Kidney (tissue), 14 donors: ENCODE results near the gene ZNF154. TPM values are rescaled to one million over a fixed set of nuclear protein-coding genes. Genes with fewer than 3 reads are reported as not detected.

Source experiments
- DNase-seq, 5 donors: peaks; one replicate each; pipeline ENCODE4 v3.0.0-alpha.2; 2013 to 2020
- FAIRE-seq: peaks from 2 replicates; lab custom pipeline; 2012; peaks lifted over from hg19 to GRCh38; lab: Jason Lieb, UNC
- H3K27ac ChIP-seq, 2 donors: one replicate each; pipeline ENCODE4 v1.7.0; 2013; ENCODE audit warnings: low read depth in 2 of 2, low read length in 2 of 2, inconsistent platforms in 1 of 2
- H3K27me3 ChIP-seq: one replicate; pipeline ENCODE4 v1.7.1; 2013; ENCODE audit warnings: low read length, inconsistent platforms; ENCODE audit not compliant: control insufficient read depth, insufficient read depth
- H3K36me3 ChIP-seq, 3 donors: one replicate each; pipeline versions ENCODE4 v1.7.0 to v1.7.1; 2013; ENCODE audit warnings: low read length in 3 of 3, control low read depth in 1 of 3, inconsistent platforms in 1 of 3; ENCODE audit not compliant: insufficient read depth in 3 of 3, control insufficient read depth in 2 of 3
- H3K4me1 ChIP-seq, 3 donors: one replicate each; pipeline versions ENCODE4 v1.7.0 to v1.7.1; 2013; ENCODE audit warnings: low read length in 3 of 3, inconsistent platforms in 1 of 3, low read depth in 1 of 3; ENCODE audit not compliant: control insufficient read depth in 2 of 3, insufficient read depth in 2 of 3
- H3K4me3 ChIP-seq, 3 donors: one replicate each; pipeline versions ENCODE4 v1.7.0 to v1.8.1; 2013; ENCODE audit warnings: low read length in 3 of 3, control low read depth in 1 of 3, inconsistent platforms in 1 of 3
- H3K9ac ChIP-seq, 3 donors: one replicate each; pipeline versions ENCODE4 v1.7.0 to v1.7.1; 2013; ENCODE audit warnings: low read length in 3 of 3, control low read depth in 1 of 3, inconsistent platforms in 1 of 3
- H3K9me3 ChIP-seq, 3 donors: one replicate each; pipeline versions ENCODE4 v1.7.0 to v1.7.1; 2013; ENCODE audit warnings: low read length in 3 of 3, control low read depth in 1 of 3, inconsistent platforms in 1 of 3; ENCODE audit not compliant: control insufficient read depth in 2 of 3, insufficient read depth in 1 of 3
- intact Hi-C: fragments of 100-400 bp; cut with DNase I; formaldehyde crosslinking; loops from one replicate; pipeline ENCODE4 v1.11.1; 2022
- polyA plus RNA-seq: library from polyadenylated mRNA; stranded (reverse); fragments of 350-450 nt; fragmentation: Illumina TruSeq; extraction: RNeasy Lipid Tissue Mini Kit (QIAGEN cat#74804); gene quantifications from one replicate; pipeline ENCODE4 v1.2.3, GENCODE V29; 2014; ENCODE audit warnings: low read depth, low replicate concordance; ENCODE audit not compliant: insufficient read depth
- total RNA-seq: library from RNA; stranded (reverse); fragmentation: NEBNext Ultra II Directional; extraction: Animal tissue kit (Norgen Biotek cat#: 25700); gene quantifications from one replicate; pipeline ENCODE4 v1.2.1, GENCODE V29; 2021
- TF ChIP-seq, protein P1 (sequence below): IDR thresholded peaks from 3 replicates; pipeline ENCODE4 v1.5.1; 2012; ENCODE audit warnings: mild to moderate bottlenecking, moderate library complexity, borderline replicate concordance; ENCODE audit not compliant: insufficient read depth; ENCODE audit errors: extremely low read depth
- donor health status: control.
- donor health status: control.
- donor health status: control.
- donor health status: control.
- donor health status: control.
- donor health status: DM: yes; HTN: yes; CAD: no.
- donor health status: Normal renal cell carcinoma (clear cell type).

ZNF154 gene
- total and polyA plus RNA-seq, 2 donors from 2014 or later: 2.2 to 11.1 TPM

GRCh38 chr19:57655443-57655842 lies 53.6 kb downstream of the ZNF154 start:
- no peaks in the 10 kb centered on the region for H3K27me3 ChIP-seq
- no peak overlapping the region for H3K27ac ChIP-seq
- no peaks in the 10 kb centered on the region for H3K4me1 ChIP-seq
- peaks cover 0 to 4% (median 3%) of the 10 kb centered on the region in 3 donors for H3K9me3 ChIP-seq
- FAIRE-seq (no peak), DNase-seq (no peak)
- H3K9ac ChIP-seq: no peak overlapping the region
- TF ChIP-seq, protein P1, sequence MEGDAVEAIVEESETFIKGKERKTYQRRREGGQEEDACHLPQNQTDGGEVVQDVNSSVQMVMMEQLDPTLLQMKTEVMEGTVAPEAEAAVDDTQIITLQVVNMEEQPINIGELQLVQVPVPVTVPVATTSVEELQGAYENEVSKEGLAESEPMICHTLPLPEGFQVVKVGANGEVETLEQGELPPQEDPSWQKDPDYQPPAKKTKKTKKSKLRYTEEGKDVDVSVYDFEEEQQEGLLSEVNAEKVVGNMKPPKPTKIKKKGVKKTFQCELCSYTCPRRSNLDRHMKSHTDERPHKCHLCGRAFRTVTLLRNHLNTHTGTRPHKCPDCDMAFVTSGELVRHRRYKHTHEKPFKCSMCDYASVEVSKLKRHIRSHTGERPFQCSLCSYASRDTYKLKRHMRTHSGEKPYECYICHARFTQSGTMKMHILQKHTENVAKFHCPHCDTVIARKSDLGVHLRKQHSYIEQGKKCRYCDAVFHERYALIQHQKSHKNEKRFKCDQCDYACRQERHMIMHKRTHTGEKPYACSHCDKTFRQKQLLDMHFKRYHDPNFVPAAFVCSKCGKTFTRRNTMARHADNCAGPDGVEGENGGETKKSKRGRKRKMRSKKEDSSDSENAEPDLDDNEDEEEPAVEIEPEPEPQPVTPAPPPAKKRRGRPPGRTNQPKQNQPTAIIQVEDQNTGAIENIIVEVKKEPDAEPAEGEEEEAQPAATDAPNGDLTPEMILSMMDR: no peak
- intact Hi-C loops: no loop called here
- H3K36me3 ChIP-seq: no peaks in the 10 kb centered on the region
- H3K4me3 ChIP-seq: no peak overlapping the region

DNA sequence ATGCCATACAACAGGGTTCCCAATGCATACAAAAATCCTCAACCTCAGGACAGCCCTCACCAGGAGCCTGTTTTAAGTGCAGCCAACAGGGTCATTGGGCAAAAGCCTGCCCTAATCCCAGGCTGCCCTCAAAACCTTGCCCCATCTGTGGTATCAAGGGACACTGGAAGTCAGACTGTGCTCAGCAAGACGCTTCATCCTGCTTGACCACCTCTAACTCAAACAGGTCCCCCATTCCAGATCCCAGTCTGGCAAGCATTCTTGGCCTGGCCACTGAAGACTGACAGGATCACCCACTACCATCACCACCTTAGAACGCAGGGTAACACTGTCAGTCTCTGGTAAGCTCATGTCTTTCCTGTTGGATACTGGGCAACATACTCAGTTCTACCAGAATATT lies 55.3 kb downstream of the ZNF154 start:
- FAIRE-seq (no peak), DNase-seq (no peak)
- H3K4me1 ChIP-seq: no peaks in the 10 kb centered on the region
- H3K4me3 ChIP-seq: no peak overlapping the region
- H3K9ac ChIP-seq: no peak overlapping the region
- peaks cover 0 to 7% (median 3%) of the 10 kb centered on the region in 3 donors for H3K9me3 ChIP-seq
- intact Hi-C loops: no loop called here
- H3K36me3 ChIP-seq: no peaks in the 10 kb centered on the region
- TF ChIP-seq, protein P1: no peak
- no peaks in the 10 kb centered on the region for H3K27me3 ChIP-seq
- H3K27ac ChIP-seq: no peak overlapping the region

DNA sequence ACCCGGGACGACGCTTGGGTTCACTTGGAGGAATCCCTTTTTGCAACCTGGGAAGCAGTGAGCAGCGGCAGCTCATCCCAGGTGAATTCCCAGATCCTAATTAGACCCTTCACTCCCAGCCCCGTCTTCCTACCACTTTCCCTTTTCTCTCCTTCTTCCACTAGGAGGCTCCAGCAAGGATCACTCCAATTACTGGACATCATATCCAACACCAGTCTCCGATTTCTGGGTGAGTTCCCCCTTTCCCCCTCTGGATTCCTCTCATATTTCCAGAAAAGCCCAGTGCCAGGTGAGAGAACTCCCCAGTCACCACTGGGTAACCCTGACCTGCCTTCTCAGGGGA lies 57.4 kb downstream of the ZNF154 start:
- intact Hi-C loops: no loop called here
- DNase-seq (no peak), FAIRE-seq (no peak)
- TF ChIP-seq, protein P1: no peak
- Histone ChIP-seq H3K9me3 (peaks cover 0 to 23% (median 3%) of the 10 kb centered on the region in 3 donors), H3K27me3 (no peaks in the 10 kb centered on the region), H3K27ac (no peak overlapping the region), H3K4me3 (no peak overlapping the region), H3K4me1 (no peaks in the 10 kb centered on the region), H3K36me3 (no peaks in the 10 kb centered on the region), H3K9ac (no peak overlapping the region)
